GM12878 (cell line): Measurements from ENCODE around the gene ETV7. TPM values are rescaled to one million over a fixed set of nuclear protein-coding genes. Genes with fewer than 3 reads are reported as not detected.

ENCODE experiments used
- CREB1 ChIP-seq: IDR thresholded peaks from 2 replicates; pipeline ENCODE4 v1.6.1; 2012; ENCODE audit warnings: low read depth, mild to moderate bottlenecking, inconsistent platforms
- EP300 ChIP-seq, 2 experiments: fragments of 150-350 bp in 1 of 2; IDR thresholded peaks; 2 replicates each; pipeline ENCODE4 v1.6.1; 2011 to 2012; ENCODE audit warnings: low read depth in 2 of 2, low read length in 2 of 2, borderline replicate concordance in 1 of 2, improper control_type of control experiment in 1 of 2, inconsistent platforms in 1 of 2; ENCODE audit not compliant: control insufficient read depth in 1 of 2
- FOXK2 ChIP-seq: fragments of 450-650 bp; IDR thresholded peaks from 2 replicates; pipeline ENCODE4 v1.6.1; 2017; ENCODE audit warnings: mild to moderate bottlenecking, moderate library complexity
- MEF2A ChIP-seq: IDR thresholded peaks from 2 replicates; pipeline ENCODE4 v1.6.1; 2011; ENCODE audit warnings: low read depth, mild to moderate bottlenecking, low read length, moderate library complexity; ENCODE audit not compliant: insufficient read depth
- NR2C2 ChIP-seq: IDR thresholded peaks from 2 replicates; pipeline ENCODE4 v1.6.1; 2011; ENCODE audit warnings: borderline replicate concordance, low read depth; ENCODE audit not compliant: control insufficient read depth, insufficient read length
- TARDBP ChIP-seq: IDR thresholded peaks from 2 replicates; pipeline ENCODE4 v1.6.1; 2016; ENCODE audit warnings: borderline replicate concordance
- YBX1 ChIP-seq: fragments of 450-650 bp; IDR thresholded peaks from 2 replicates; pipeline ENCODE4 v1.6.1; 2016; ENCODE audit warnings: antibody characterized with exemption
- ZNF24 ChIP-seq: fragments of 450-650 bp; IDR thresholded peaks from 2 replicates; pipeline ENCODE4 v1.6.1; 2017; ENCODE audit warnings: antibody characterized with exemption, mild to moderate bottlenecking
- polyA plus RNA-seq, 11 experiments: library from polyadenylated mRNA; depleted of rRNA in 4 of 11; unstranded in 6 of 11; stranded (reverse) in 5 of 11; fragments of >200 nt; fragmentation: Nextera tagmentation in 4 of 11; fragmentation: Illumina TruSeq in 1 of 11; extraction: Ambion mirVana in 4 of 11; extraction: Trizol in 1 of 11; gene quantifications; 1 replicate in 1 of 11; 2 replicates in 10 of 11; pipeline versions ENCODE4 v1.2.1 to v1.2.3, GENCODE V29; 2011 to 2016; ENCODE audit warnings: inconsistent platforms in 2 of 11, missing spikeins in 2 of 11, low read depth in 1 of 11
- total RNA-seq, 4 experiments: library from RNA; depleted of rRNA in 3 of 4; stranded (reverse); fragments of >200 nt in 3 of 4; fragmentation: Illumina TruSeq in 1 of 4; extraction: Trizol in 1 of 4; gene quantifications; 2 replicates each; pipeline versions ENCODE4 v1.2.1 to v1.2.3, GENCODE V29; 2013 to 2021
- TF ChIP-seq, protein P1 (sequence below): fragments of 450-650 bp; IDR thresholded peaks from 2 replicates; pipeline ENCODE4 v1.6.1; 2017; ENCODE audit warnings: mild to moderate bottlenecking, moderate library complexity
- TF ChIP-seq, protein P2 (sequence below): fragments of 150-350 bp; IDR thresholded peaks from 2 replicates; pipeline ENCODE4 v1.6.1; 2016; ENCODE audit warnings: low read depth, low read length
- TF ChIP-seq, protein P3 (sequence below): IDR thresholded peaks from 2 replicates; pipeline ENCODE4 v1.6.1; 2012; ENCODE audit warnings: mild to moderate bottlenecking, low read depth, low read length
- TF ChIP-seq, protein P4 (sequence below): fragments of 450-650 bp; IDR thresholded peaks from 2 replicates; pipeline ENCODE4 v1.6.1; 2017; ENCODE audit warnings: mild to moderate bottlenecking, low read depth, inconsistent platforms; ENCODE audit not compliant: poor library complexity, severe bottlenecking

Gene ETV7
- total and polyA plus RNA-seq, 10 of the 15 experiments (the other 5 are each of a cell fraction or from before 2014, with no cell fraction given): 0.04 to 1.8 (median 1.3) TPM

DNA sequence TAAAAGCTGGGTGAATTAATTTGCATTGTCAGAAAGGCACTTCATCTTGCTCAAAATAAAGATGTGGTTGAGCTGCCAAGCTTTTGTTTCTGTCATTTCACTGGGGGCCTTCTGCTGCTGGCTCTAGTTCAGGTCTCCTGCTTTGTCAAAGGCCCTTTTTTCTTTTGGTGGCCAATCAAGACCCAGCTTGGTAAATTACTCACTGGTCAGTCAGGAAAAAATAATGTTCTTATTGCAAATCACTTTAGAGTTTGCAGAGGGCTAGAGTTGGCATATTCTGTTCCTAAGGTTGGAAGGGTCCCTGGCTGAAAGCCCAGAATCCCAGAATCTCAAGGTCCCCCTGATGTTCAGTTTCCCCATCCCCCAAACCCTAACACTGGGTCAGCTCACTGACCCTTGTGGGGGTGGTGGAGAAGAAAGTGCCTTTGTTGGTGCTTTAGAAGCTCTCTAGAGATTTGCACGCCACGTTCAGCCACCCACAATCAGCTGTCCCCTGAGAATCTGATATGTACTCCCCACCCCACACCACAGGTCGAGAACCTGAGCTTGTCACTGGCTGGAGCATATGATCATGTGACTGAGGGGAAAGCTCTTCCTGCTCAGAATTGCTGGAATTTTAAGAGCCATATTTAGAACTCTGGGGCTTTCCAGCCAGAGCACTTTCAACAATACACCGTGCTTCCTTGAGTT, 29.1 kb downstream of the ETV7 start (continued):
- TF ChIP-seq, protein P1, sequence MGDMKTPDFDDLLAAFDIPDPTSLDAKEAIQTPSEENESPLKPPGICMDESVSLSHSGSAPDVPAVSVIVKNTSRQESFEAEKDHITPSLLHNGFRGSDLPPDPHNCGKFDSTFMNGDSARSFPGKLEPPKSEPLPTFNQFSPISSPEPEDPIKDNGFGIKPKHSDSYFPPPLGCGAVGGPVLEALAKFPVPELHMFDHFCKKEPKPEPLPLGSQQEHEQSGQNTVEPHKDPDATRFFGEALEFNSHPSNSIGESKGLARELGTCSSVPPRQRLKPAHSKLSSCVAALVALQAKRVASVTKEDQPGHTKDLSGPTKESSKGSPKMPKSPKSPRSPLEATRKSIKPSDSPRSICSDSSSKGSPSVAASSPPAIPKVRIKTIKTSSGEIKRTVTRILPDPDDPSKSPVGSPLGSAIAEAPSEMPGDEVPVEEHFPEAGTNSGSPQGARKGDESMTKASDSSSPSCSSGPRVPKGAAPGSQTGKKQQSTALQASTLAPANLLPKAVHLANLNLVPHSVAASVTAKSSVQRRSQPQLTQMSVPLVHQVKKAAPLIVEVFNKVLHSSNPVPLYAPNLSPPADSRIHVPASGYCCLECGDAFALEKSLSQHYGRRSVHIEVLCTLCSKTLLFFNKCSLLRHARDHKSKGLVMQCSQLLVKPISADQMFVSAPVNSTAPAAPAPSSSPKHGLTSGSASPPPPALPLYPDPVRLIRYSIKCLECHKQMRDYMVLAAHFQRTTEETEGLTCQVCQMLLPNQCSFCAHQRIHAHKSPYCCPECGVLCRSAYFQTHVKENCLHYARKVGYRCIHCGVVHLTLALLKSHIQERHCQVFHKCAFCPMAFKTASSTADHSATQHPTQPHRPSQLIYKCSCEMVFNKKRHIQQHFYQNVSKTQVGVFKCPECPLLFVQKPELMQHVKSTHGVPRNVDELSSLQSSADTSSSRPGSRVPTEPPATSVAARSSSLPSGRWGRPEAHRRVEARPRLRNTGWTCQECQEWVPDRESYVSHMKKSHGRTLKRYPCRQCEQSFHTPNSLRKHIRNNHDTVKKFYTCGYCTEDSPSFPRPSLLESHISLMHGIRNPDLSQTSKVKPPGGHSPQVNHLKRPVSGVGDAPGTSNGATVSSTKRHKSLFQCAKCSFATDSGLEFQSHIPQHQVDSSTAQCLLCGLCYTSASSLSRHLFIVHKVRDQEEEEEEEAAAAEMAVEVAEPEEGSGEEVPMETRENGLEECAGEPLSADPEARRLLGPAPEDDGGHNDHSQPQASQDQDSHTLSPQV: no peak
- TF ChIP-seq MEF2A (peak; percentile 65; the same call in 1 of the 2 replicates), FOXK2 (peak; percentile 59; the same call in 1 of the 2 replicates), ZNF24 (peak; percentile 35; the same call in 1 of the 2 replicates), CREB1 (no peak), EP300 (IDR thresholded peaks at IDR 0.05; ENCODE audit: borderline replicate concordance in 1 of 2, control insufficient read depth in 1 of 2, low read depth in 2 of 2, low read length in 2 of 2) (peak; percentile 71 to 91), YBX1 (no peak), NR2C2 (no peak), TARDBP (no peak)
- TF ChIP-seq, protein P2, sequence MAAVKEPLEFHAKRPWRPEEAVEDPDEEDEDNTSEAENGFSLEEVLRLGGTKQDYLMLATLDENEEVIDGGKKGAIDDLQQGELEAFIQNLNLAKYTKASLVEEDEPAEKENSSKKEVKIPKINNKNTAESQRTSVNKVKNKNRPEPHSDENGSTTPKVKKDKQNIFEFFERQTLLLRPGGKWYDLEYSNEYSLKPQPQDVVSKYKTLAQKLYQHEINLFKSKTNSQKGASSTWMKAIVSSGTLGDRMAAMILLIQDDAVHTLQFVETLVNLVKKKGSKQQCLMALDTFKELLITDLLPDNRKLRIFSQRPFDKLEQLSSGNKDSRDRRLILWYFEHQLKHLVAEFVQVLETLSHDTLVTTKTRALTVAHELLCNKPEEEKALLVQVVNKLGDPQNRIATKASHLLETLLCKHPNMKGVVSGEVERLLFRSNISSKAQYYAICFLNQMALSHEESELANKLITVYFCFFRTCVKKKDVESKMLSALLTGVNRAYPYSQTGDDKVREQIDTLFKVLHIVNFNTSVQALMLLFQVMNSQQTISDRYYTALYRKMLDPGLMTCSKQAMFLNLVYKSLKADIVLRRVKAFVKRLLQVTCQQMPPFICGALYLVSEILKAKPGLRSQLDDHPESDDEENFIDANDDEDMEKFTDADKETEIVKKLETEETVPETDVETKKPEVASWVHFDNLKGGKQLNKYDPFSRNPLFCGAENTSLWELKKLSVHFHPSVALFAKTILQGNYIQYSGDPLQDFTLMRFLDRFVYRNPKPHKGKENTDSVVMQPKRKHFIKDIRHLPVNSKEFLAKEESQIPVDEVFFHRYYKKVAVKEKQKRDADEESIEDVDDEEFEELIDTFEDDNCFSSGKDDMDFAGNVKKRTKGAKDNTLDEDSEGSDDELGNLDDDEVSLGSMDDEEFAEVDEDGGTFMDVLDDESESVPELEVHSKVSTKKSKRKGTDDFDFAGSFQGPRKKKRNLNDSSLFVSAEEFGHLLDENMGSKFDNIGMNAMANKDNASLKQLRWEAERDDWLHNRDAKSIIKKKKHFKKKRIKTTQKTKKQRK: no peak
- TF ChIP-seq, protein P3, sequence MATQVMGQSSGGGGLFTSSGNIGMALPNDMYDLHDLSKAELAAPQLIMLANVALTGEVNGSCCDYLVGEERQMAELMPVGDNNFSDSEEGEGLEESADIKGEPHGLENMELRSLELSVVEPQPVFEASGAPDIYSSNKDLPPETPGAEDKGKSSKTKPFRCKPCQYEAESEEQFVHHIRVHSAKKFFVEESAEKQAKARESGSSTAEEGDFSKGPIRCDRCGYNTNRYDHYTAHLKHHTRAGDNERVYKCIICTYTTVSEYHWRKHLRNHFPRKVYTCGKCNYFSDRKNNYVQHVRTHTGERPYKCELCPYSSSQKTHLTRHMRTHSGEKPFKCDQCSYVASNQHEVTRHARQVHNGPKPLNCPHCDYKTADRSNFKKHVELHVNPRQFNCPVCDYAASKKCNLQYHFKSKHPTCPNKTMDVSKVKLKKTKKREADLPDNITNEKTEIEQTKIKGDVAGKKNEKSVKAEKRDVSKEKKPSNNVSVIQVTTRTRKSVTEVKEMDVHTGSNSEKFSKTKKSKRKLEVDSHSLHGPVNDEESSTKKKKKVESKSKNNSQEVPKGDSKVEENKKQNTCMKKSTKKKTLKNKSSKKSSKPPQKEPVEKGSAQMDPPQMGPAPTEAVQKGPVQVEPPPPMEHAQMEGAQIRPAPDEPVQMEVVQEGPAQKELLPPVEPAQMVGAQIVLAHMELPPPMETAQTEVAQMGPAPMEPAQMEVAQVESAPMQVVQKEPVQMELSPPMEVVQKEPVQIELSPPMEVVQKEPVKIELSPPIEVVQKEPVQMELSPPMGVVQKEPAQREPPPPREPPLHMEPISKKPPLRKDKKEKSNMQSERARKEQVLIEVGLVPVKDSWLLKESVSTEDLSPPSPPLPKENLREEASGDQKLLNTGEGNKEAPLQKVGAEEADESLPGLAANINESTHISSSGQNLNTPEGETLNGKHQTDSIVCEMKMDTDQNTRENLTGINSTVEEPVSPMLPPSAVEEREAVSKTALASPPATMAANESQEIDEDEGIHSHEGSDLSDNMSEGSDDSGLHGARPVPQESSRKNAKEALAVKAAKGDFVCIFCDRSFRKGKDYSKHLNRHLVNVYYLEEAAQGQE: no peak
- TF ChIP-seq, protein P4, sequence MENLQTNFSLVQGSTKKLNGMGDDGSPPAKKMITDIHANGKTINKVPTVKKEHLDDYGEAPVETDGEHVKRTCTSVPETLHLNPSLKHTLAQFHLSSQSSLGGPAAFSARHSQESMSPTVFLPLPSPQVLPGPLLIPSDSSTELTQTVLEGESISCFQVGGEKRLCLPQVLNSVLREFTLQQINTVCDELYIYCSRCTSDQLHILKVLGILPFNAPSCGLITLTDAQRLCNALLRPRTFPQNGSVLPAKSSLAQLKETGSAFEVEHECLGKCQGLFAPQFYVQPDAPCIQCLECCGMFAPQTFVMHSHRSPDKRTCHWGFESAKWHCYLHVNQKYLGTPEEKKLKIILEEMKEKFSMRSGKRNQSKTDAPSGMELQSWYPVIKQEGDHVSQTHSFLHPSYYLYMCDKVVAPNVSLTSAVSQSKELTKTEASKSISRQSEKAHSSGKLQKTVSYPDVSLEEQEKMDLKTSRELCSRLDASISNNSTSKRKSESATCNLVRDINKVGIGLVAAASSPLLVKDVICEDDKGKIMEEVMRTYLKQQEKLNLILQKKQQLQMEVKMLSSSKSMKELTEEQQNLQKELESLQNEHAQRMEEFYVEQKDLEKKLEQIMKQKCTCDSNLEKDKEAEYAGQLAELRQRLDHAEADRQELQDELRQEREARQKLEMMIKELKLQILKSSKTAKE: peak; percentile 83
